Dermis blood vessel endothelial cell (primary cell): ENCODE results near the gene SYT9. TPM values are rescaled to one million over a fixed set of nuclear protein-coding genes. Genes with fewer than 3 reads are reported as not detected.

Experiments
- DNase-seq: peaks from one replicate; pipeline ENCODE4 v3.0.0; 2010
- total RNA-seq: library from RNA; depleted of rRNA; stranded (reverse); fragments of >200 nt; gene quantifications from 2 replicates; pipeline ENCODE4 v1.2.3, GENCODE V29; 2014

SYT9 gene, protein sequence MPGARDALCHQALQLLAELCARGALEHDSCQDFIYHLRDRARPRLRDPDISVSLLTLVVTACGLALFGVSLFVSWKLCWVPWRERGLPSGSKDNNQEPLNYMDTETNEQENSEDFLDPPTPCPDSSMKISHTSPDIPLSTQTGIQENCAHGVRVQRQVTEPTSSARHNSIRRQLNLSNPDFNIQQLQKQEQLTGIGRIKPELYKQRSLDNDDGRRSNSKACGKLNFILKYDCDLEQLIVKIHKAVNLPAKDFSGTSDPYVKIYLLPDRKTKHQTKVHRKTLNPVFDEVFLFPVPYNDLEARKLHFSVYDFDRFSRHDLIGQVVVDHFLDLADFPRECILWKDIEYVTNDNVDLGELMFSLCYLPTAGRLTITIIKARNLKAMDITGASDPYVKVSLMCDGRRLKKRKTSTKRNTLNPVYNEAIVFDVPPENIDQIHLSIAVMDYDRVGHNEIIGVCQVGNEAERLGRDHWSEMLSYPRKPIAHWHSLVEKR
- 0.51 TPM in 2 replicates for total RNA-seq

DNA sequence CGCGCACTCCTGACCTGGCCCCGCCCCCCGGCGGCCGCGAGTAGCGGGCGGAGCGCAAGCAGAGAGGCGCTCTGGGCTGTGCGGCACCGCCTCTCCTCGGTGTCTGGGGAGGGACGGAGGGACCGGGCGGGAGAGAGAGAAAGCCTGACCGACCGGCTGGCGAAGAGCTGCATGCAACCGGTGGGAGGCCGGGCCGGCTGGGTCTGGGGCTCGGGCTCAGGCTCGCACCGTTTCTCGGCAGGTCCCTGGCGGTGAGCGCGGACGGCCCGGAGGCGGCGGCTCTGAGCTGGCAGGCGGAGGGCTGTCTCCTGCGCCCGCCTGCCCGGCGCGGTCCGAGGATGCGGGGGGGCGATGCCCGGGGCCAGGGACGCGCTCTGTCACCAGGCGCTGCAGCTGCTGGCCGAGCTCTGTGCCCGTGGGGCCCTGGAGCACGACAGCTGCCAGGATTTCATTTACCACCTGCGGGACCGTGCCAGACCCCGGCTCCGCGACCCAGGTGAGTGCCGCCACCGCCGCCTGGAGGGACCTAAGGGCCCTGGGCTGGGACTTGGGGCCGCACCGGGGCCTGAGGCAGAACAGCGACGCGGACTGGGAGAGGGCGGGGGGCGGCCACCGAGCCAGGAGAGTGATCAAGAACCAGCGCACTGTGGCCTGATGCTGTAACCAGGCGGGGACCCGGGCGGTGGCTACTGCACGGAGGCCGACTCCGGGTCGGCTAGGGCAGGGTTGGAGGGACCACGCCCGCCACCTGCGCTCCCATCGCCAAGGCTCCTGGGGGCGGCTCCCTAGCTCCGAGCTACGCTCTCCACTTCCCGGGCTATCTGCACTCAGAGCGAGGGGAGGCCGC lies at the start of gene SYT9:
Gene SYT9 (plus strand): TSS at position 69 of the 847 bp plus-strand sequence. CDS start 283 bp downstream, at position 352.
- peak; percentile 35 for DNase-seq

DNA sequence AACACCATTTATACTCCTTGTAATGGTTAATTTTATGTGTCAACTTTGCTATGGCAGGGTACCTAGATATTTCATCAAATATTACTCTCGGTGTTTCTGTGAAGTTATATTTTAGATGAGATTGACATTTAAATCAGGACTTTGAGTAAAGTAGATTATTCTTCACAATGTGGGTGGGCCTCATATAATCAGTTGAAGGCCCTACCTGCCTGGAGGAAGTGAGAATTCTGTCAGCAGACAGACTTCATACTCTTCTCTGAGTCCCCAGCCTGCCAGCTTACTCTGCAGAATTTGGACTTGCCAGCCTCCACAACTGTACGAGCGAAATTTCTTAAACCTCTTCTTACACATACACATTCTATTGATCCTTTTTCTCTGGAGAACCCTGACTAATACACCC lies 49.3 kb upstream of the SYT9 start:
- DNase-seq = no peak

DNA sequence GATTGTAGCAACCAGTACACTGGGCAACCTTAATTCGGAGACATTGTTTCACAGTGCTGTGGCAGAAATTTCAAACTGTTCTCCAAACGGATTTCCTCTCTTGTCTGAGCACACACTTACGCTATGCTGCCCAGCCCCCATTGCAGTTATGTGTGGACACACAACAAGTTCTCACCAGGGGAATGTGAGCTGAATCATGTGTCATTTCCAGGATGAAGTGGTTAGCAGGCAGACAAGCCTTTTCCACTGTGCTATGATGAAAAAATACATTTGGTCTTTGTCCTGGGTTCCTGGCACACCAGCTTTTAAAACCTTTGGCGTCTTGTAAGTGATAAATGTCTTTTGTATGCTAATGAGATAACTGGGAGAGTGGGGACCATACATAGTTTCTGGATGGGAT lies 46.9 kb upstream of the SYT9 start:
- DNase-seq = peak; percentile 96

DNA sequence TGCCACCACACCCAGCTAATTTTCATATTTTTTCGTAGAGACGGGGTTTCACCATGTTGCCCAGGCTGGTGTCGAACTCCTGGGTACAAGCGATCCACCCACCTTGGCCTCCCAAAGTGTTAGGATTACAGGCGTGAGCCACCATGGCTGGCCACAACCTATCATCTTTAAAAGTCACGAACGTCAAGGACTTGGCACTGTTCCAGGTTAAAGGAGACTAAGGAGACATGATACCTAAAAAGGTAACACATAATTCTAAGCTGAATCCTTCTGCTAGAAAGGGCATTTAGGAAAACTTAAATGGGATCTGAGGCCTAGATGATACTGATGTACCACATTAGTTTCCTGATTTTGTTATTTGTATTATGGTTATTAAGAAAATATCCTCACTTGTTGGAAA lies 43.3 kb upstream of the SYT9 start:
- no peak for DNase-seq

DNA sequence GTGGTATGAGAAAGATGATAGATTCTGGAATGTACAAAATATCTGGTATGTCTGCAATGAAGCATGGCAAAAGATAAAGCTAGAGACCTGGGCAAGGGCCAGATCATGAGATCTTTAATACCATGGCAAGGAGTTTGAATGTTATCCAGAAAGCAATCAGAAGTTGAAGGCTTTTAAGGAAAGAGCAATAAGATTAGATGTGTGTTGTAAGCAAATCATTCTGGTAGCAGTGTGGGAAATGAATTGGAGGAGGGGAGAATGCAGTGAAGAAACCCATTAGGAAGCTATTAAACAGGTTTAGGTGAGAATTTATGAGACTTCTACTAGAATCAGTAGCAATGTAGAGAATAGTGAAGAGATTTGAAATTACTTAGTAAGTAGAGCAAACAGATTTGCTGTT lies 32.2 kb upstream of the SYT9 start:
- no peak for DNase-seq

DNA sequence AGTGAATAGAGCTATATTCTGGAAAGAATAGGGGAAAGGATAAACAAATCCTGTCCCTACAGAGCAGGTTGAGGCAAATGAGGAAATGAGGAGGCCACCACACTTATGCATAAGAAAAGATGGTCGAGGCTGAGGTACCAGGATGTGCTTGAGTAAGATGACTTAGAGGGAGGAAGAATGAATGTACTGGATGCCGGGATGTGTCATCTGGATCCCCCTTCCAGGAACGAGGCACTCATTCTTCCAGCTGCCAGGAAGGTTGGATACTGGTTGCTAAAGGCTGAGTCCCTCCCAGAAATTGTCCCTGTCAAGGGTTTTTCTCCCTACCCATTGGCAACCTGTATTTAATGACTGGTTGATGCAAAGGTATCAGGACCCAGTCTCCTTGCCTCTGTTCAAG lies 31.1 kb upstream of the SYT9 start:
- no peak for DNase-seq

DNA sequence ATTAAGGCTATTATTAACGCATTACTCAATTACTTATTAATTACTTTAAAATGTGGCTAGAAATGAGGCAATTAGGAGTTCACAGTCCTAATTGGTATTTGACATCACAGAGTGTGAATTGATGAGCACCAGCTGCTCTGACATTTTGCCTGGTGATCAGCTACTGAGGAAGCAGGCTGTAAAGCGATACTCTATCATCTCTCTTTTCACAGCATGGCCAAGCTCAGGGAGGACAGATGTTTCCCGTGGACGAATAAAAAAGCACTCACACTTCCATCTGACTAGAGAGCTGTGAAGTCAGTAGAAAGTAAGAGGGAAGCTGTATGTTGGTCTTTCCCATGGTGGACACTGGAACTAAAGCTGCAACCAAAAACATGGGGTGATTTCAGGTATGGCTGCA lies 29.1 kb upstream of the SYT9 start:
- DNase-seq = no peak

DNA sequence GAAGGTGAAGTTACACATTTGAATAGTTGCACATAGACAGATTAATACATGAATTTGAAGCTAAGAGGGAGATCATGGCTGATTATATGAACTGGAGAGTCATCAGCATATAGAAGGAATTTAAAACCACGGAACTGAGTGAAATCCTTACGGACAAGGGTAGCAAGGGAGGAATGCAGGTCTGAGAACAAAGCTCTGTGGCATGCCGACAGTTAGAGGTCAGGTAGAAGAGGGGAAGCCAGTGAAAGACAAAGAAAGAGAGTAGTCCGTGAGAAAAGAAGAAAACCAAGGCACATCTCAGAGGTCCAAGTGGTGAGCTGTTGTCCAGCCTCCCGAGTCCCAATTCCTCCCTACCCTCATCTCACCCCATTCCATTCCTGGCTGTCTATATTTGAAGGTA lies 11.8 kb upstream of the SYT9 start:
- no peak for DNase-seq

DNA sequence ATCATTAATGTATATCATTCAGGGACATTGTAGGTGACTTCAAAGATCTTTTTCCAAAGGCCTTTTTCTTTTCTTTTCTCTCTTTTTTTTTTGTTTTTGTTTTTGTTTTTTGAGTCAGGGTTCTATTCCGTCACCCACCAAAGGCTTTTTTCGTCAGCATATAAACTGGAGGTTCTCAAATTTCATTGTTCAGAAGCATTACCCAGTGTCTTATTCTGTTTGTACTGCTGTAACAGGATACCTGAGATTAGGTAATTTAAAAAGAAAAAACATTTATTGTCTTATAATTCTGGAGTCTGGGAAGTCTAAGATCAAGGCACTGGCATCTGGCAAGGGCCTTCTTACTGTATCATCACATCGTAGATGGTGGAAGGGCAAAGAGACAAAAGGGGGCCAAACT lies 6.4 kb upstream of the SYT9 start:
- DNase-seq = no peak

DNA sequence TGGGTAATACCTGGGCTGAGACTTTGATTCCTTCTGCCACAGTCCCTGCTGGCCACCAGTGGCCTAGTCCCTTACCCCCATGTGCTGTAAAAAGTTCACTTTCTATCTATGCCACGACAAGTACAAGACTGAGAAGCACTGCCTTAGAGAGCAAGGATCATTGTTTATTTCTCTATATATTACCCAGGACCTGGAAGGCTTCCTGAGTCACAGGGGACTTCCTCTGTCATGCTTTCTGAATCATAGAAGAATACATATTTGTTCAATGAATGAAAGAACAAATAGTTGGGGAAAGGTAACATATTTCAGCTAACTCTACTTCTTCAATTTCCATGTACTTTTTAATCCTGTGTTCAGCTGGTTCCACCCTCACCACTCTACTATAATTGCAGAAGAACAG lies 5.5 kb upstream of the SYT9 start:
- no peak for DNase-seq

DNA sequence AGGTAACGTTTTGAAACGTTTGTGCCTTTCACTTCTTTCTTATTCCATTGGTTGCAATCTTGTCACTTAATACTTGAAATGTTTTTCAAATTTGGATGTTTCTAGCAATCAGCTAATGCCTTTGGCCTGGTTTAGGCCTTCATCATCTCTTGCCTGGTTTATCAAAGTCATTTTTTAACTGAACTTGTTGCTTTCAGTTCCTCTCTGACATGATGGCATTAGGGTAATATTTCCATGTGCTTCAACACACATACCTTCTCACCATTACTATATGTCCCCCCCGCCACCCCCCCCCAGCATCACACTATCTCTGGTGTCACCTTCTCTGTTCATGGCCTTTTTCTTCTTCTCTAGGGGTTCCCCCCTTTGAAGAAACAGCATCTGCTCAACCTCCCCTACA lies 1.5 kb upstream of the SYT9 start:
- no peak for DNase-seq

DNA sequence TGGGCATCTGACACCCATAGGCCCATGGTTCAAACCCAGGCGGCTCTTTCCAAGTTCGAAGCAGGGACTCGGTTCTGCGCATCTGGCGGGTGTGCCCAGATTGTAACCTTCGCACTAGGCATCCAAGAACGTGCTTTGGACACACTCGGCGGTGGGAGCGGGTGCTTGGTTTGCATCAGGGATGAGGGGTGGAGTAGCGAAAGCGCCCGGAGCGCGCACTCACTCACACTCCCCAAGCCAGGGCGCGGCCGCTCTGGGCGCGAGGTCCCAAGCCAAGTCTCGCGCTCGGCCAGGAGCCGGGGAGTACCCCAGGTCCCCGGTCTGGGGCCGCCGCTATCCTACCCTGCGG lies 243 bp upstream of the SYT9 start:
- no peak for DNase-seq

DNA sequence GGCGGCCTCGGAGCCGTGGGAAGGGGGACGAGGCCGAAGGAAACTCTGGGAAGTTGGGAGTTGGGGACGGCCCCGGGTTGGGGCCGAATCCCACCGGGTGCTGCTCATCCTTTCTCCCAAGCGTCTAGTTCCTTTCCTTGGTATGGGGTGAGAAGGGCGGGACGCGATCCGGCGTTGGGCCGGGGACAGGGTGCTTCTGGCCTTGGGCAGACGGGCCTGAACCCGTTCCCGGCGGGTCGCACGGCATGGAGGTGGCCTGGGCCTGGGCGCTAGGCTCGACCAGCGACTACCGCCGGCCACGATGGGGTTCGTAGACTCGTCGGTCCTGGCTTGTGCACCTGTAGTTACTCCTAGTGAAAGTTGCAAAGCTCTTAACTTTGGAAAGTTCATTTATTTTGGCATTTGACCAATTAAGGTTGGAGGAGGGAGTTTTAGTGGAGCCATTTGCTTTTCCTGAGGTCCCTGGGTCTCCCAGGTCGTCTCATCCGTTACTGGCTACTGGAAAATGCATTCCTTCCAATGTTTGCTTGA lies 1.0 kb downstream of the SYT9 start:
- DNase-seq = no peak

DNA sequence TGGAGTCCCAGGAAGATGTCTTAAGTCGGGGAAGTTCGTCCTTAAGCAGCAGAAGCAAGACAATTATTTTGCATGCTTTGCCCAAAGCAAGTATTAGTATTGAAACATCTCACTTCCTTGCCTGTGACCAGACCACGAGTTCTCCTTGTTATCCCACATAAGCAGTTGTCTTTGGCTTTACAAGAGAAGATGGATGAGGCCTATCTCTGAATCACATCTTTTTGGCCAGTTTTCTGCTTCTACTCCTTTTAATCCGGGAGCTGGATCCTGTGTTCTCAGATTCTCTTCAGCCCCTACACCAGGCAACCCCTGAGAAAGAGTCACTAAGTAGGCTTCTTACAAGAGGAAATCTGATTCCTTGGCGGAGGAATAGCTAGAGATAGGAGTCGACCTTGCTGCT lies 2.1 kb downstream of the SYT9 start:
- DNase-seq = no peak

DNA sequence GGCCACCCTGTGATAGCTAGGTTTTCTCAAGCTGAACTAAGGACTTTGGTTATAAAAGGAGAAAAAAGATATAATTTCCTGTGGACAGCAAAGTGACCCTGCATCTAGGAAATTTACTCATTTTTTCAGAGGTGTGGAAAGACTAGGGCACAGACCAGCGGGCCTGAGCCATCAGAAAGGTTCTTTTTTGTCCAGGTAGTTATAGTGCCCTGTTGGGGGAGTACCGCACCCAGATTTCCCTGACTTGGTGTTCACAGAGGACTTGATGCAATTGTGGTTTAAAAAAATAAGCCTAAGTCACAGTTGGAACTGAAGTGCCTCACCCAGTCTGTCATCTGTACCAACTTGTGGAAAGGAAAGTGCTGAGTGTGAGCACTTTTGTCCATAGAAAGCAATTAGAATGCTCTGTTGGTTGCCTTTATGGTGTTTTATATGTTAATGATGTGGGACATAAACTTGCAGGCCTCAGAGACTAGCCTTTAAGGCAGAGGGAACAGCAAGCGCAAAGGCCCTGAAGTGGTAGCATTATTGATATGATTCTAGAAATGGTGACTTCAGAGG lies 3.1 kb downstream of the SYT9 start:
- DNase-seq = no peak

DNA sequence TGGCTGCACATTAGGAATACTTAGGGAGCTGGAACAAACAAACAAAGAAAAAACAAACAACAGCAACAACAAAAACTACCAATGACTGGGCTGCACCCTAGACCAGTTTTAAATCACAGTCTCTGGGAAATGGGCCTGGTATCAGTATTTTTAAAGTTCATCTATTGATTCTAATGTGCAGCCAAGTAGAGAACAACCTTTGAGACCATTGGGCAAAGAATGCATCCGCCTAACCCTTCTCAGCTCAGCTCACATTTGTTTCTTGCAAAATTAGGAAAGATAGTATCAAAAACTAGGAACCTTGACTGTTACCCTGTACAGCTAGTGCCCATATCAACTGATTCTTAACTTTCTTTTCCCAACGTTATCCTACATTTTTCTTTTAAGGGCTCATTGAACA lies 5.2 kb downstream of the SYT9 start:
- DNase-seq = no peak

DNA sequence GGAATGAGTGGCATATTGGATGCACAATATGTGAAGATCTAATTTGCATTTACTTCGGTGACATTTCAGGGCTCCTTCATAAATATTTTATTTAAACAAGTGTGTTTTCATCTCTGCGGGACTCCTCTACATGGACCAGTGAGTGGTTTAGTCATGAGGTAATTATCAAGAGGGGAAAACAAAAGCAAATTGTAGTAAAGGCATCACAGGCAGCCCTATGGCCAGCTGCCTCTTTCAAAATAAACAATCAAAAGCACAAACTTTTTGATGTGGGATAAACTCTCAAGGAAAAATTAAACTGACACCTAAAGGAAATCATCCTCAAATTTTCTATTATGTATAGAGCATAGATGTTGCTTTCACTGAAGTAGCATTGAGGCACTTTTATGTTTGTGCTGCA lies 6.0 kb downstream of the SYT9 start:
- DNase-seq = no peak

DNA sequence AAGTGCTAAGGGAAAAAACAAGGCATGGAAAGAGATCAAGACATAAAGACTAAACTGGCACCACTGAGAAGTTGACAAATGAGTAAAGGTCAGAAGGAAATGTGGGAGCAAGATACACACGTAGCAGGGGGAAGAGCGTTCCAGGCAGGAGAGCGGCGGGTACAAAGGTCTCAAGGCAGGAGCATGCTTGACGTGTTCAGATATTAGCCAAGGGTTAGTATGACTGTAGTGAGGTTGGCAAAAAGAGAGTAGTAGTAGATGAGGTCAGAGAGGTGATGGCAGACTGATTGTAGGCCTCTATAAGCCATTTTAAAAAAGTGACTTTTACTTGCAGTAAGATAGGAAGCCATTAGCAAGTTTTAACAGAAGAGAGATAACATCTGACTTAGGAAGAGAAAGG lies 9.9 kb downstream of the SYT9 start:
- no peak for DNase-seq

DNA sequence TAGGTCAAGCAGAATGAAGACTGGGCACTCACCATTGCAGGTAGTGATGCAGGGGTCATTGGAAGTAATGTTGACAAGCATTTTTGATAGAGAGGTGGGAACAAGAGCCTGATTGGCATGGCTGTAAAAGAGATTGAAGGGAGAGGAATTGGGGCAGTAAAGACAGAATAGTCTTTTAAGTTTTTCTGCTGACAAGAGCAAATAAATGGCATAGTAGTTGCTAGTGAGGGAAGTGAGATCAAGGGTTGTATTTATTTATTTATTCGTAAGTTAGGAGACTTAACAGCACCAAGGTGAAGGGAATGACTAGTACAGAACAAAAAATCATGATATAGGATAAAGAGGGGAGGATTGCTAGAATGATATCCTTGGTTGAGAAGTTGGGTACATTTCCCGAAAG lies 11.0 kb downstream of the SYT9 start:
- no peak for DNase-seq

DNA sequence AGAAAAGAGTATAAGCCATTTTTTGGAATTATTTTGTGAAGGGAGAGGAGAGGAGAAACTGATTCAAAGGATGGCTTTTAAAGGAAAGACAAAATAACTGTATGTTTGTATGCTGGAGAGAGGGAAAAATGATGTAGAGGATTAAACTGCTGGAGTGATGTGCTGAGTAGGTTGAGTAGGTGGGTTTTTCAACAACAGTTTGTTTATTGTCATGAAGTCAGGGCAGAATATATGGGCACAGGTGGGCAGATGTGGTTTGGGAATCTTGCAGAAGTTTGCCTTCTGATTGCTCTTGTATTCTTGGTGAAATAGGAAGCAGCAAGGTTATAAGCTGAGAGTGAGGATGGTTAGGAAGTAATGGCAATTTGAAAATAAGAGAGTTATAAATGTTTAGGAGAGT lies 12.1 kb downstream of the SYT9 start:
- no peak for DNase-seq

DNA sequence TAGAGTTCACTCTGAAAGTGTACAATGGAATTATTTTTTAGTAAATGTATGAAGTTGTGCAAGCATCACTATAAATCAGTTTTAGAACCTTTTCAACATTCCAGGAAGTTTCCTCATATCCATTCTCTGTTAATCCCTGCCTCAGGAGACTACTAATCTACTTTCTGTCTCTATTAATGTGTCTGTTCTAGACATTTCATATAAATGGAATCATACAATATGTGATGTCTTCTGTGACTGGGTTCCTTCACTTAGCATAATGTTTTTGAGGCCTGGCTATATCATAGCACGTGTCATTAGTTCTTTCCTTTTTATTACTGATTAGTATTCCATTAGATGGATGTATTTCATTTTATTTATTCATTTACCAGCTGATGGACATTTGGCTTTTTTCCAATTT lies 17.1 kb downstream of the SYT9 start:
- DNase-seq = no peak

DNA sequence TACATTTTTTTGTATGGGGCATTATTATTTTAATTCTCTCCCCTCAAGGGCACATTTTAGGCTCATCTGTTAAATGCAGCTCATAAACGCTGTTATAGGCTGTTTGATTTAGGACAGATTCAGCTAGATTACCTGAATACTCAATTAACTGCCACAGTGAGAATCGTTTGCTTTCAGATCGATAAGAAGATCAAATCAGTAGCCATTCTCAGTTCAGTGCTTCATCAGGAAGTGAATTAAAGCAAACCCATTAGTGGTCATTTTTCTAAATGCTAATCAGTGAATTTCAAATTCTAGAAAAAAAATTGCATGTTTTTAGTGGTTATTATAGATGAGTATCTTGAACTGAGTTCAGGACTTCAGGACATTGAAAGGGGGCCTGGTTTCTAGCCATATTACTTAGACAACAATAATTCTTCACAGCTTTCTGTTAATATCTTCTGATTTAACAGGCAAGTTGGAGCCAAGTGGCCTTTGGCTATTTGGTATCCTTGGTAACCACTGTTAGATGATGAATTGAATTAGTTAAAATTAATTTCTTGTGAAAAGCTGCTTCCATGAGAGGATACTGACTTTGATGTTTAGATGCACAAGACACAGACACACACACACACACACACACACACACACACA lies 18.6 kb downstream of the SYT9 start:
- DNase-seq = no peak

DNA sequence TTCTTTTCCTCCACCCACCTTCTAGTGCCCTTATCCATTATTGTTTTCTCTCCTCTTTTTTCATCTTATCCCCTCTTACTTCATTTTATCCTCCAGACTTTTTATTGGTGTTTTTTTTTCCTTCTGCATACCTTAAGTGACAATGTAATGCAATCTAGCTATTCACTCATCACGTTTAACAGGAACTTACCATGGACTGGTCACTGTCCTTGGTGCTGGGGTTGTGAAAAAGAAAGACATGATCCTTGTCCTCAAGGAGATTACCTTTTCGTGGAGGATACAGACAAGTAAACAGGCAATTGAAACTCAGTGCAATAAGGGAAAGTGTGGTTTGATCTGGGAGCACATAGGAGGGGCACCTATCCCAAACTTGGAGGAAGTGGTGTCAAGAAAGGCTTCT lies 20.7 kb downstream of the SYT9 start:
- DNase-seq = no peak
